ENCODE measurements around the gene GRPEL2.
"Not testable (repeated sequence)": the region's sequence is repeated elsewhere in the genome, so short reads cannot be mapped to it uniquely, and the experiment has no call there.

The GRPEL2 gene

DNA sequence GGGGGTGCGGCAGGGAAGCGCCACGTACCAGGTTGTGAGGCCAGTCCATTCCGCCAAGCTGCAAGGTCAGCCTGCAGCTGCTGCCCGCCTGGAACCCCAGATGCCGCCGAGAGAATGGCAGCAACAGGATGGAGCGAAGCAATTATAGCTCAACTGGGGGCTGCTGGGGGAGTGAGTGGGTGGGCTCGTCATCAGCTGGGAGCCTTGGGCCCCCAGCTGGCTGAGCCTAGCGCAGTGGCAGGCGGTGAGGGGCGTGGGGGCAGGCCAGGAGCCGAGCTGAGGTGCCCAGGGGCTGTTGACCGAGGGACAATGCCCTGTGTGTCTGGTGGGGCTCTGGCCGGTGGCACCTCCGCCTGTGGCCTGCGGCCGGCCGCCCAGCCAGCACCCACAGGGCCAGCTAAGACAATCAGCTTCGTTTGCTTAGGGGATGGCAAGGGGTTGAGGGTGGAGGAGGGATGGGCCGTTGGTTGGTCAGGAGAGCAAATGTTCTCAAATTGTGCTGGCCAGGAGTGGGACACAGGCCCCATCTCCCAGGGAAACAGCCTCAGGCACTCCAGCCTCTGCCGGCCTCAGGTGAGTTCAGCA, 34.0 kb downstream of the GRPEL2 start, which contains the start of gene IL17B:
IL17B (minus strand) TSS at position 116 of the 585 bp plus-strand sequence; CDS start at position 49, 67 bp downstream.
- no peak for DNase-seq

DNA sequence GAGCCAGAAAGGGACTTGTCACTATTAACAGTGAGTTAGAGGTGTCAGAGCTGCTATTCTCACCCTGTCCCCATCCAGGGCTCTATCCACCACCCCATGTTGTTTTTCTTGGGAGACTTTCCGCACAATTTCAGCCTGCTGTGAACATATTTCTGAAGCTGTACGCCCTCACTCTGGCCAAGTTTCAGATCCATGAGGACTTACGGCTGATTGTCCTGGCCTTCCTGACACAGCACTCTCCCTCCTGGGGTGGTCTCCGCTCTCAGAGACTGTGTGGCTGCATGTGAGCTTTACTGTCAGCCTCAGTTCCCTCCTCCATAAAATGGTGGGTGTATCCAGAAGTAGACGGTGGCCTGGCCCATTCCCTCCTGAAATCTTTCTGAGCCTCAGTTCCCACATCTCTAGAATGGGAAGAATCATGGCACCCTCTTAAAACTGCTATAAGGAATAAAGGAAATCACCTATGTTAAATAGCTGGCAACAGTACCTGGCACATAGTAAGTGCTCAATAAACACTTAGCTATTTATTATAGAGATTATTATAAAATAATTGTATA, 34.6 kb downstream of the GRPEL2 start:
- DNase-seq: no peak

DNA sequence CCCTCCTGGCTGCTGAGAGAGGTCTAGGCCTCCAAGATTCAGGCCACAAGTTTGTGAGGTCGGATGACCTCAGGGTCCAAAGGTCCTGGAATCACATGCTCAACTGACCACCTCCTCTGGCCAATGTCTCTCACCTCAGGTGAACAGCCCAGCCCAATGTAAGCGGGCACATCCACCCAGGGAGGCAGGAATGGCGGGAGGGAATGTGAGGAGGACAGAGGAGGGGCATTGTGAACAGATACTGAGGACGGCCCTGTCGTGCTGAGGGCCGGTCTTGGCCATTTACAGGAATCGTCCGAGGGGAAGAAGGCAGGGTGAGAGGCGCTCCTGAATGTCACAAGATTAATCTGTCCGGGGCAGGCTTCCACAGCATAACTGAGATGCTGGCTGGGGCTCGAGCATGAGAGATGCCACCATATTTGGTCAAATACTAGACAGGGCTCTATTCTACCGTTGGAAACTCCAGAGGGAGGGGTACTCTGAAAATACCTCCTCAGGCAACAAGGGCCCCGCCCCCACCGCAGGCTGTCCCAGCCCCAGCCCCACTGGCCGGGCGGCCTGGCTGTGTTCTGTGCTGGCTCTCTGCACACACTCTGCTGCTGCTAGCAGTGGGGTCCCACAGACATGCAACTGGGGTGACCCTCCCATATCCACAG, 35.3 kb downstream of the GRPEL2 start:
- DNase-seq: no peak

DNA sequence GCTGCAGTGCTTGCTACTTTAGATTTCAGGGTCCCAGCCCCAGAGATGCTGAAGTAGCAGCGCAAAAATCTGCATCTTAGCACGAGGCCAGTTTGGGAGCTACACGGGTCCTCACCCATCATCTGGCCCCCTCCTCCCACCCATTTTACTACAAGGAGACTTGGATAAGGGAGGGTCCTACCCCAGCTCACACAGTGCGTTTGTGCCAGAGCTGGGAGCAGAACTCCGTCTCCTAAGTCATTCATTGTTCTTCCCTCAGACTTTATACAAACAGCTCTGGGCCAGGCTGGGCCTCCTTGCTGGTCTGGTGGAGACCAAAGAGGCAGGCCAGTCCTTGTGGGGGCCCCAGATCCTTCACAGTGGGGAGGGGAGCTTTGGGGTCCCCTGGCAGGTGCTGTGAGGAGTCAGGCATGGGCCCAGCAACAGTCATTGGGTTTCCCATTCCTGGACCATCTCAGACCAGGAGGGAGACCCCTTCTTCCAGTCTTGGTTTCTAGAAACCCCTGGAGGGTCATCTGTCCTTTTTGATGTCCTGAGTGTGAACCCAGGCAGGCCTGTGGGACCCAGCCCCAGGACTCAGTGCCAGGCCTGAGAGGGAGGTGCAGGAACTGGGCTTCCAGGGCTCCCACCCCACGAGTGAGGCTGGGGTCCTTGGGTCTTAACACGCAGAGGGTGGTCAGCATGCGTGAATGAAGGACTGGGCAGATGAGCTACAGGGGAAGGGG, 36.1 kb downstream of the GRPEL2 start:
- no peak for DNase-seq

DNA sequence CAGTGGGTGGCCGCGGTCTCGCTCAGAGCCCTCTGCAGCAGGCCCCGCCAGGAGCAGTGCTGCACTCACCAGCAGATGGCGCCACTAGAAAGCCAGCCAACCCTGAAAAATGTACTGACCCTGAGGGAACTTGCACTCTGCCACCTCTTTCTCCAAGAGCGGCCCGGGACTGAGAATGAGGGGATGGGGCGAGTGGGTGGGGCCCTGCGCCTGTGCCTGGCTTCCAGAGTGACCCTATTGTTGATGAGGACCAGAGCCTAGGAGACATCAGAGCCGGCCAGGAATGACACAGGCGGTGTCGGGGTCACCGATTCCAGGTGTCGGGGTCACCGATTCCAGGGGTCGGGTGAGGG, 36.7 kb downstream of the GRPEL2 start:
- peak; percentile 67 for DNase-seq

DNA sequence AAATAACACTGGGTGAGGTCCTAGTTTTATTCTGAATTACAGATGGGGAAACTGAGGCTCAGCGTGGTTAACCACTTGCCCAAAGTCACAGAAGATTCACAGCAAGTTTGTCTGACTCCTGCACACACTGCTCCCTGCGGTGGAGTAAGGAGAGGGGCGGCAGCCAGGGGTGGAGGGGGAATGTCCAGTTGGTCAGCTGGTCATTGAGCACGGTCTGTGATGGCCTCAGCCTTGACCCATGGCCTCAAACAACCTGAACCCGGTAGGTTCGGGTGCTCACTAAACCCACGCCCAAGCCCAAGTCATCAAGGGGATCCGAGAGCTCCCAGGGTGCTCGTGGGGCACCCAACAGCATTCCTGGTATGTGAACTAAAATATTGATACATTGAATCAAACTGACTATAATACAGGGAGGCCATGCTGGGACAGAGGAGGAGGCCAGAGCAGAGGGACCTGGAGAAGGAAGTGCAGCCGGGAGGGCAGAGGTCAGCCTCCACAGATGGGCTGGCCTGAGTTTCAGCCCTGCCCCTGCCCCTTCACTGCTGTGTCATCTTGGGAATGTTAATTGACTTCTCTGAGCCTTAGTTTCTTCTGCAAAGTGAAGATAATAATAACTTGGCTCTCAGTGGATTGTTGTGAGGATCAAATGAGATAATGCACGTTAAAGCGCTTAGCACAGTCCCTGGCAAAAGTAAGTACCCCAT, 37.4 kb downstream of the GRPEL2 start:
- no peak for DNase-seq

DNA sequence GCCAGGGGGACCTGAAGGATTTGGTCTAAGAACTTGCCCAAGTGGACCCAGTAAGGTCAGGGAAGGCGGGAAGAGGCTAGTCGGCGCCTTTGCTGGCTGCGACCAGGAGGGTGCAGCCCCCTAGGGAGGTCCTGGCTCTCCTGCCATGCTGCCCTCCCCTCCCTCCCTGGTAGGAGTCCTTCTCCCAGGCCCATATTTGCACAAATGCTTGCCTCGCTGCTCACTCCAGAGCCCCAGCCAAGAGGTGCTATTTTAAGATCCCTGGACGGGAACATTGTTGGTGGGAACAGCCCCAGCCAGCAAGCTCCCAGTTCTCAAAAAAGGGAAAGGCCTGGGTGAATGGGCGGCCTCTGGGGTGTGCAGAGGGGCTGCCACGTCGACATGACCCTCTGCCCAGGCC, 38.1 kb downstream of the GRPEL2 start:
- DNase-seq: no peak

DNA sequence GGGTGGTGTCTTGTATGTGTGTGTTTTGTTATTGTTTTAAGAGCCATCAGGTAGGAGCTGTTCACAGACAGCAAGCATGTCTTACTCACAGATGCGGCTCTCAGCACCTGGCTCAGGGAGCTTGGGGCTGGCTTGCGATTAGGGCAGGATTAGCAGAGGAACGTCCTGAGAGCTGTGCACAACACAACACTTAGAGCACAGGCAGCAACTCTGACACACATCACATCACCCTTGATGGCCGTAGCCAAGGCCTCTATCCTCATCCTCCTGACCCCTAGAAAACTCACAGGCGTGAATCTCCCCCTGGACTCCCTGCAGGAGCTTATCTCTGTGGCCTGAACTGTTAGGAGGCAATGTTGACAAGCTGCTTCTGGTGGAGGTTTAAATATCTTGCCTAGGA, 40.9 kb downstream of the GRPEL2 start:
- DNase-seq: no peak

DNA sequence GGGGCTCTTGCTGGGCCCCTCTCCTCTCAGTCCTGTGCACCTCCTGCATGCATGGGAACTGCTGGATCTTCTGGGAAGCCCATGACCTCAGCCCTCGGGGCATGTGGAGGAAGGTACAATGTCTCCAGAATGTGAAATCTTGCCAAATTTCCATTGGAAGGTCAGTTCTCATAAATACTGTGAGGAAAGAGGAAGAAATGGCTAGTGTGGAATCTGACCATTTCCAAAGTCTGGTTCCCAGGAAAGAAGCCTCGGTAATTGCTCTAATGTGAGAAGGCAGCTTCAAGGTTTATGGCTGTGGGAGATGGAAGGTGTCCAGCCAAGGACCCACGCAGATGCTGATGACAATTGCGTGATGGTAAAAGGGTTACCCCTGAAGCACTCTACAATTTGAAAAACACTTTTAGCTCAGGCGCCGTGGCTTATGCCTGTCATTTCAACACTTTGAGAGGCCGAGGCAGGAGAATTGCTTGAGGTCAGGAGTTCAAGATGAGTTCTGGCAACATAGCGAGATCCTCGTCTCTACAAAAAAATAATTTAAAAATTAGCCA, 41.9 kb downstream of the GRPEL2 start:
- DNase-seq: no peak

DNA sequence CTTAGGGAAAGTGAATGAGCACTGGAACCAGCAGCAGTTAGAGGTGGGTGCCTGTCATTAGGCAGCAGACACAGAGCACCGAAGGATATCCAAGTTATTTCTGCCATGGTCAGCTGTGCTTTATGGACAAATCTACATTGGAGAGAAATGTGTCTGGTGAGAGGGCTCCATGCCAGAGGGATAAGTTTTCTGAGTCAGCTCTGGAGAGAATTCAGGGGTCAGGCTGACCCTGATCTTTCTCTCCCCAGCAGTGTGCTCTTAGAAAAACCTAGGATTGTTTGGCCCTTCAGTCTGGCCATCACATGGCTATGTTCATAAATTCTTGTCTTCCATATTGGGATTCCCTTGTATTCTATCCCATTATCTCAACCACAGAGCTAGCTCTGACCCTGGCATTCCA, 42.7 kb downstream of the GRPEL2 start:
- no peak for DNase-seq

DNA sequence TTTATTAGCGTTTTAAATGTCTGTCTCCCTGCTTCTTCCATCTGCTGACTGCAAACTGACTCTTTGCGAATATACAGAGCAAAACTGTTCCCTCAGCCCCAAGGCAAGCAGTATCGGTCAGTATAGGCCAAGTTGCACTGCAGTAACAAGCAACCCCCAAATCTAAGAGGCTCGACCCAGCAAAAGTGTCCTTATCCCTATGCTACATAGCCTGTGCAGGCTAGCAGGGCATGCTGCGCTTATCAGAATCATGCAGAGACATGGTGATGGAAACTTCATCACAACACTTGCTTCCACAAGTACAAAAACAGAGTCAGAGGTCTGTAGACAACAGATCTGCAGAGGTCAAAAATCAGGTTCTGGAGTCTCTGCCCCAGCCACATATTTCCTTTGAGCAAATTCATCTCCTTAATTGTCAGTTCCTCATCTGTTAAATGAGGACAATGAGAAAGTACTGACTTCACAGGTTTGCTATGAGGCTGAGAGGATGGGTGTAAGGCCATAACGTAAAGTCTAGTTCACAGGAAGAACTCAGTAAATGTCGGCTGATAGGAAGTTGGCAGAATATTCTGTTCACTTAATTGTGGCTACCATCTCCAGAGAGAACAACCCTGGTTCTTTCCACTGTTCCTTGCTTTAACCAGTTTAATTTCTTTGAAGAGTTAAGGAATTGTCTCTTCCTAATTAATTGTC, 43.3 kb downstream of the GRPEL2 start:
- no peak for DNase-seq

DNA sequence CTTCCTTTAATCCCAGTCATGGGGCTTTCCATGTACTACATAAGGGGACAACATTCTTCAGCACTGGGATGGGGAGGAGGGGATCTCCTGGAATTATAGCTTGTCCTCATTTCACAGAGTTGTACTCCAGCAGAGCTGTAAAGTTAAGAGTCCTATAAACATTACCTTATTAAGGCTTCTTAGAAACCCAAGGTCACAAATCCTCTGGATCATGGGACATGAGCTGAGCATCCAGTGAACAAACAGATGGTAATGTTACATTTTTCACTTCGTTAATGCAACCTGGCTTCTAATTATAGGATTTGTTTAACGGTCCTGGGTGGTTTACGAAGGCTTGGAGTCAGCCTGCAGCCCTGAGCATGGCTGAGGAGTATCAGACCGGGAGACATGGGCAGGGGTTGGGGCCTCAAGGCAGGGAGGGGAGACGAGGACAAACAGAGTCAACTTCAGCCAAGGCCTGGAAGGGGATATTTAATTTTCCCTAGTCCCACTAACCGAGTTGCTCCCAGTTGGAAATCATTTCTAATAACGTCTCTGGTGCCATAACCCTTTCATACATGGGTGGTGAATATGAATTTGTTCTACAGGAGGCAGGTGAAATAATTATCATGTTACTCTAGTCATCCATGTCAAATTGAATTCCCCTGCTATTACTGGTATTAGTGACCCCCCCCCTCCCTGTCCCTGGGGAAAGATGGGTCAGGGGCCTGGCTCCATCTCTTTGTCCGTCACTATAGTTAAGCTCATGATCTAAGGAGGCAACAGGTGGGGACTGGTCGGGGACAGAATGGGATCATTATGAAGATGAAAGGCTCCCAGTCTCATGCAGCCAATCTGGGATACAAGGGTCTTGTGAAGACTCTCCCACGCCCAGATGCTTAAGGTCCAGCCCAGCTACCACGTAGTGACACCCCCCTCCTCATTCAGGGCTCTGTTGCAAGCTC, 44.5 kb downstream of the GRPEL2 start:
- DNase-seq: no peak

DNA sequence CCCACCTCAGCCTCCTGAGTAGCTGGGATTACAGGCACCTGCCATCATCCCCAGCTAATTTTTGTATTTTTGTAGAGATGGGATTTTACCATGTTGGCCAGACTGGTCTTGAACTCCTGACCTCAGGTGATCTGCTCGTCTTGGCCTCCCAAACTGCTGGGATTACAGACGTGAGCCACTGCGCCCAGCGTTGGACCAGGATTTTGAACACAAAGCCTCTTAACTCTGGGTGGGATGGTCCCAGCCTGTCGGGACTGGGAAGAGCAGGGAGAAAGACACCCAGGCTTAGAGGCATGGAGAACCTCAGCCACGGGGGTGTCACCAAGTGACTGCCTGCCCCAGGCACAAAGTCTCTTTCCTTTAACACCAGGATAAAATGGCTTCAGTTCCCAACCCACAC, 45.8 kb downstream of the GRPEL2 start:
- not testable (repeated sequence) for DNase-seq

DNA sequence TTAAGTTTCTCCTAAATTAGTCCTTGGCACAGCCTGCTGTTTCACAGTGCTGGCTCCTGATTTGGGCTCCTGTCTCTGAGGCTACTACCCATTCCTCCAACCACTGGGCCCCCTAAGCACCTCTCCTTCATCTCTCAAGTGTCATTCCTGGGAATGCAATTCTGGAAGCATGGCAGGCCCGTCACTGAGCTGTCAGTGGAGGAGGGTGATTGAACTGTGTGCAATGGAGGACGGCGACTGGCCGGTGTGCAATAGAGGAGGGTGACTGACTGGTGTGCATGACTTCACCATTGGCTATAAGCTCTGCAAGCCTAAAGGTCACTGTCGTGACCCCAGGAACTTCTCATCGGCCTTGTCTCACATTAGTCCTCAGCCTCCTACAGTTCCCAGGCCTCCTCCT, 46.2 kb downstream of the GRPEL2 start:
- no peak for DNase-seq

DNA sequence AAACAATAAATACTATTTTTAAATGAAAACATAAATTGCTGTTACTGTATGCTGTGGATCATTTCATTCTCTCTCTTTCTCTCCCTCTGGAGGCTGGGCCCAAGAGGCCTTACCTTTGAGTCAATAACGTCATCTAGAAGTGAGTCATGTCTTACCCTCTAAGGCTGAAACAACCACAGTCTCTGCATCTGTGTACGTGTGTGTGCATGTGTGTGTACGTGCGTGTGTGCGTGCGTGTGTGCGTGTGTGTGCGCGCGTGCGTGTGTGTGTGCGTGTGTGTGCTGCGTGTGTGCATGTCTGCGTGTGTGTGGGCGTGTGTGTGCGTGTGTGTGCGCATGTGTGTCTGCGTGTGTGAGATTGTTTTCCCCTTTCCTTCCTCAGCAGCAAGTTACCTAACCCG, 47.4 kb downstream of the GRPEL2 start:
- DNase-seq: no peak

DNA sequence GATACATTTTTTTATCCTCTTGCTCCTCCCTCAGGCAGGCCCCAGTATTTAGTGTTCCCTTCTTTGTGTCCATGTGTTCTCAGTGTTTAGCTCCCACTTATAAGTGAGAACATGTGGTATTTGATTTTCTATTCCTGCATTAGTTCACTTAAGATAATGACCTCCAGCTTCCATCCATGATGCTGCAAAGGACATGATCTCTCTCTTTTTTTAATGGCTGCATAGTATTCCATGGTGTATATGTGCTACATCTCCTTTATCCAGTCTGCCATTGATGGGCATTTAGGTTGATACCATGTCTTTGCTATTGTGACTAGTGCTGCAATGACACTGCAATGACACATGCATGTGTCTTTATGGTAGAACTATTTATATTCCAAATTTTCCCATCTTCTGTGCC, 49.7 kb downstream of the GRPEL2 start:
- not testable (repeated sequence) for DNase-seq

DNA sequence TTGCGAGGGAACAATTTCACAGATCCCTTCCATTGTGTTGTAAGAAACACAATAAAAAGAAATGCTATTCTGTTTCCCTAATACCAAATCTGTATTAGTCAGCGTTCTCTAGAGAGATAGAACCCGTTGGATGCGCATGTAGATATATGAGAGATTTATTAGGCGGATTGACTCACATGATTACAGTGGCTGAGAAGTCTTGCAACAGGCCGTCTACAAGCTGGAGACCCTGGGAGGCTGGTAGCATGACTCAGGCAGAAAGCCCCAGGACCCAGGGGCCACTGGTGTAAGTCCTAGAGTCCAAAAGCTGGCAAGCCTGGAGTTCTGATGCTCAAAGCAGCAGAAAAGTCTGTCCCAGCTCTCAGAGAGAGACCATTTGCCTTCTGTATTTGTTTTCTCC, 52.2 kb downstream of the GRPEL2 start:
- DNase-seq: no peak

DNA sequence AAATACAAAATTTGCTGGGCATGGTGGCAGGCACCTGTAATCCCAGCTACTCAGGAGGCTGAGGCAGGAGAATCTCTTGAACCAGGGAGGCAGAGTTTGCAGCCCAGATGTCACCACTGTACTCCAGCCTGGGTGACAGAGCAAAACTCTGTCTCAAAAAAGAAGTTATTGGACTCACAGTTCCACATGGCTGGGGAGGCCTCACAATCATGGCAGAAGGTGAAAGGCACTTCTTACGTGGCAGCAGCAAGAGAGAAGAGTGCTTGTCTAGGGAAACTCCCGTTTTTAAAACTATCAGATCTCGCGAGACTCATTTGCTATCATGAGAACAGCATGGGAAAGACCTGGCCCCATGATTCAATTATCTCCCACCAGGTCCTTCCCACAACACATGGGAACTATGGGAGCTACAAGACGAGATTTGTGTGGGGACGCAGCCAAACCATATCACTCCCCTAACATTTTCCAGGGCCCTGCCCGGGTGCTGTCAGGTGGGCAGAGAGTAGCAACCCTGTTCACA, 53.5 kb downstream of the GRPEL2 start:
- not testable (repeated sequence) for DNase-seq

DNA sequence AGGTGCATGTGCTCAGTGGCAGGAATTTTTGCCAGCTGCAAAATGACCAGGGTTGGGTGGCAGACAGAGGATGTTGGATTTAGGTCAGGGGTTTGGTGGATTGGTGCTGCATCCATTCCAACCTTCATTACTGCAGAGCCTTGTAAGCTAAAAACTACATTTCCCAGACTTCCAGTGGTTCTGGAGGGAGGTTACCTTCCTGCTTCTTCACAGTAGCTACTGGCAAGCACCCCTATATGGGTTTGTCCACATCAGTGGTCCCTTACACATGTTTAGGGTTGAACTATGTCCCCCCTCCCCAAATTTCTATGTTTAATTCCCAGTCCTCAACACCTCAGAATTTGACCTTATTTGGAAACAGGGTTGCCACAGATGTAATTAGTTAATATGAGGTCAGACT, 54.5 kb downstream of the GRPEL2 start:
- DNase-seq: no peak

DNA sequence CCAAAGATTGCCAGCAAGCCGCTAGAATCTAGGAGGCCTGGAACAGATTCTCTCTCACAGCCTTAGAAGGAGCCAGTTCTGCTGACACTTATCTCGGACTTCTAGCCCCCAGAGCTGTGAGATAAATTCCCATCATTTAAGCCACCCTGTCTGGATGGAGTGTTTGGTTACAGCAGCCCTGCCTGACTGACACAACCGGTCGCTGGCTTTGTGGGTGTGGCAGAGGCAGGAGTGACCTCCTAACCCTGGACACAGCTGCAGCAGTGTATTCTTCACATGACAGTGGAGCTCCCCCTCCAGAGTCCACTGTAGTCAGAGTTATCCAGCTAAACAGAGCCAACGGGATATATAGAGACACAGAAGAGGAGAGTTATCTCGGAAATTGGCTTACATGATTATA, 55.0 kb downstream of the GRPEL2 start:
- DNase-seq: no peak

DNA sequence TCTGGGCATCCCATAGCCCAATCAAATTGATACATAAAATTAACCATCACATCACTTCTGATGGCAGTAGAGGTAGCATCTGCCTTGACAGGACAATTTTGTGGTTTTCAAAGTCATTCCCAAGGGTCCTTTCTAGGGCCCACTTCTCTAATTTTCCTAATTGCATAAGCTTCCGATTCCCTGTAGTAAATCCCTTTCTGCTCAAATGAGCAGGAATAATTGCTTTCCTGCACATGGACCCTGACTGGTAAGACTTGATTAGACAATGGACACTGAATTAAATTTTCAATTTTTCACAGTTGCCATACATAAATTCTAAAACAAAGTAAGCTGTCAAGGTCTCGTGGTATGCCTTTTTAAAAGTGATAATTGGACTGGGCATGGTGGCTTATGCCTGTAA, 55.8 kb downstream of the GRPEL2 start:
- DNase-seq: no peak
